HG03064 (cell line): Measurements from ENCODE around the gene TINCR.

Experiments used
- ATAC-seq: cut with Tn5 transposase; IDR thresholded peaks from one replicate; pipeline ENCODE4 v1.9.1; 2021; ENCODE audit warnings: low read depth; ENCODE audit not compliant: unreplicated experiment

The TINCR gene

GRCh38 chr19:5520501-5520900 is 47.3 kb downstream of the TINCR start:
- ATAC-seq: no peak

GRCh38 chr19:5519076-5519475 is 48.7 kb downstream of the TINCR start:
- no peak for ATAC-seq

GRCh38 chr19:5515737-5516136 is 52.0 kb downstream of the TINCR start:
- ATAC-seq: no peak

GRCh38 chr19:5514001-5514400 is 53.8 kb downstream of the TINCR start:
- no peak for ATAC-seq

- ATAC-seq: no peak
Observed at GRCh38 chr19:5512715-5513114, 55.0 kb downstream of the TINCR start.
